HG03108 (cell line): ENCODE results near the gene BCL11B.

Source experiments
- ATAC-seq: cut with Tn5 transposase; IDR thresholded peaks from one replicate; pipeline ENCODE4 v1.9.1; 2021; ENCODE audit warnings: moderate library complexity; ENCODE audit not compliant: unreplicated experiment

Gene BCL11B

DNA sequence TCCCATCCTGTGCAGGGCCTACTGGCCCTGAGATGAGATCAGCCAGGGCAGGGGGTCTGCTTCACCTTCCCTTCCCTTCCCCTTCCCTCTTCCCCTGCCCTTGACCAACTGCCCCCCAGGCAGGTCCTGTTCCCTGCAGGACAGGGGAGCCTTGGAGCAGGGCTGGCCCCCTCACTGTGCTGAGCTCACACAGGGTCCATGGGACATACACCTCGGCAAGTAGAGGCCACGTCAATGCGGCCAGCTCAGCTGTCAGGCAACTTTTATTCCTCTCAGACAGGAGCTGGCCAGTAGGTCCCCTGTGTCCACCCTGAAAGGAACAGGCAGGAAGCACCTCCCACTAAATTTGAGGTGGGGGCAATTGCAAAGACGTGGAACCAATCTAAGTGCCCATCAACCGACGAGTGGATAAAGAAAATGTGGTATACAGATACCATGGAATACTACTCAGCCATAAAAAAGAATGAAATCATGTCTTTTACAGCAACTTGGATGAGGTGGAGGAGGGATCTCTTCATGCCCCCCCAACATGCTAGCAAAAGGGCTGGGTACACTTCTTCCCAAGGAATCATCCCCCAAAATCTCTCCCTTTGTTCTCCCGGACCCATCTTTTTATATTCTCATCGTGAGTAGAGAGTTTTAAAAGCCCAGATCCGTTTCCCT lies 148.7 kb downstream of the BCL11B start:
- ATAC-seq: no peak

- ATAC-seq: no peak
Observed at GRCh38 chr14:99122521-99123125, 149.4 kb downstream of the BCL11B start.

- no peak for ATAC-seq
Observed at GRCh38 chr14:99121319-99121875, 150.6 kb downstream of the BCL11B start.

GRCh38 chr14:99120526-99121318 lies 151.3 kb downstream of the BCL11B start:
- no peak for ATAC-seq

DNA sequence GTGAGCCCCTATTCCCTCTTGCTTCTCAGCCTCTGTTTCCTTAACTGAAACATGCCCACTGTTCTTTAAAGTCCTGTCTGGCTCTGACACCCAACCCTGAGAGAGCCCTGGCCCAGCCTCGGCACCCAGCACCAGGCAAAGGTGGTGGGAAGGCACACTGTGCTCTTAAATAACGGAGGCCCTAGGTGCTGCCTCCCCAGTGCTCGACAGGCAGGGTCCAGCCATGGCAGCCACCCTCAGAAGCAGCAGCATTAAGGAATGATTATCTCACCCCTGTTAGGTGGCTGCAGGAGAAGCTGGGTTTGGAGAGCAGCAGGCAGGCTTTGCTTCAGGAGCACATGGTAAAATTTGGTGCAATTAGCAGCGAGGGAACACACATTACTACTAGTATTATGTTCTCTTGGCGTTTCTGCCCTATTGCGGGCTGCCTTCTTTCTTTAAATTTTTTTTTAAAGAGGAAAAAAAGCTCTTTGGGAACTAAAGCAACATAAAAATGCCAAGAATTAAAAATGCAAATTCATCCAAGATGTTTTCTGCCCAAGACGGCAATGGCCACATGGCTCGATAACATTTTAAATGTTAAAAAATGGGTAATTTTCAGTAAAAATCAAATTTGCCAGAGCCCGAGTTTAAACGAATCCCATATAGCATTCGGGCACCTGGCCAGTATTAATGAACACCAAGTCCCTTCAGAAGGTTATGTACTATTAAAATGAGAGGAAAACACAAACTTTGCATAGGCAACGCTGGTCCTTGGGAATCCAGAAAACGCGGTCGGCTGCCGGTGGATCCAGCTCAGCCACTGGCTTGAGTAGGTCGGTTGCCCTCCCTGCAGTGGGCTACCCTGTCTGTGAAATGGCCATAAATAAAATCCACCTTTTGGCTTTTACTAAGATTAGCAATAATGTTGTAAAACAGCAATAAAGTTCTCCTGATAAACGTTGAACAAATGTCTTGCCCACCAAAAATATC lies 152.2 kb downstream of the BCL11B start:
- no peak for ATAC-seq
